ENCODE data around the gene MT1B. TPM values are rescaled to one million over a fixed set of nuclear protein-coding genes. Genes with fewer than 3 reads are reported as not detected.
"Not testable (repeated sequence)": the region's sequence is repeated elsewhere in the genome, so short reads cannot be mapped to it uniquely, and the experiment has no call there.

The MT1B gene
- total RNA-seq, 2 experiments from 2014 or later, result not detected

- H3K4me1 Mint-ChIP-seq, result peaks cover 56% of the 10 kb centered on the region
- peak overlapping the region; percentile 93 for H3K4me3 Mint-ChIP-seq
- H3K27me3 Mint-ChIP-seq, result no peaks in the 10 kb centered on the region
- H3K27ac Mint-ChIP-seq, result peak overlapping the region; percentile 78
- POLR2A ChIA-PET, result interaction anchor here (1.2 to 7.4 kb wide), 6 partner anchors 15 to 322 kb away, joined by 3 to 96 read pairs (median 4); partner anchors contain the start of genes HERPUD1, MT1E and MT1X
- H3K9me3 Mint-ChIP-seq, result no peaks in the 10 kb centered on the region
- DNase-seq, result peak; percentile 54
- H3K36me3 Mint-ChIP-seq (ENCODE audit: low read depth), result no peaks in the 10 kb centered on the region
- CTCF ChIA-PET, result interaction anchor here (0.9 to 3.4 kb wide), 6 partner anchors 9 to 92 kb away, joined by 3 to 12 read pairs (median 8); partner anchors contain the start of genes MT1E and MT1X
These were observed 41.6 kb upstream of the MT1B start for GRCh38 chr16:56610017-56610608.

- peaks cover 58% of the 10 kb centered on the region for H3K4me1 Mint-ChIP-seq
- H3K4me3 Mint-ChIP-seq, result peak overlapping the region; percentile 12
- no peaks in the 10 kb centered on the region for H3K27me3 Mint-ChIP-seq
- ChIA-PET CTCF (interaction anchor here (1.7 to 3.4 kb wide), 3 partner anchors 10 to 92 kb away, joined by 9 to 11 read pairs (median 10); no protein-coding TSS in a partner anchor), POLR2A (interaction anchor here (1.2 to 7.4 kb wide), 5 partner anchors 15 to 113 kb away, joined by 3 to 96 read pairs (median 5); partner anchors contain the start of genes MT1E and MT1X)
- peak overlapping the region; percentile 24 for H3K27ac Mint-ChIP-seq
- DNase-seq, result no peak
- no peaks in the 10 kb centered on the region for H3K9me3 Mint-ChIP-seq
- no peaks in the 10 kb centered on the region for H3K36me3 Mint-ChIP-seq (ENCODE audit: low read depth)
These were observed 41.0 kb upstream of the MT1B start for GRCh38 chr16:56610609-56611111.

GRCh38 chr16:56611281-56611833 lies 40.3 kb upstream of the MT1B start:
- CTCF ChIA-PET, result interaction anchor here (1.7 to 3.4 kb wide), 4 partner anchors 10 to 91 kb away, joined by 8 to 11 read pairs (median 10); partner anchors contain the start of gene MT1E
- no peak for DNase-seq
- H3K9me3 Mint-ChIP-seq, result no peaks in the 10 kb centered on the region
- H3K27ac Mint-ChIP-seq, result no peak overlapping the region
- H3K4me3 Mint-ChIP-seq, result no peak overlapping the region
- no peaks in the 10 kb centered on the region for H3K36me3 Mint-ChIP-seq (ENCODE audit: low read depth)
- POLR2A ChIA-PET, result interaction anchor here (1.8 to 7.4 kb wide), 3 partner anchors 14 to 71 kb away, joined by 5 to 96 read pairs (median 17); partner anchors contain the start of genes MT1E and MT1X
- peaks cover under 1% of the 10 kb centered on the region for H3K27me3 Mint-ChIP-seq
- peaks cover 58% of the 10 kb centered on the region for H3K4me1 Mint-ChIP-seq

- no peak for DNase-seq
- H3K4me3 Mint-ChIP-seq, result no peak overlapping the region
- peaks cover 19% of the 10 kb centered on the region for H3K27me3 Mint-ChIP-seq
- peaks cover 53% of the 10 kb centered on the region for H3K4me1 Mint-ChIP-seq
- H3K27ac Mint-ChIP-seq, result no peak overlapping the region
- H3K9me3 Mint-ChIP-seq, result no peaks in the 10 kb centered on the region
- CTCF ChIA-PET, result interaction anchor here (1.2 to 2.6 kb wide), 3 partner anchors 12 to 37 kb away, joined by 4 to 8 read pairs (median 4); partner anchors contain the start of gene MT1E
- POLR2A ChIA-PET, result interaction anchor here (3.1 to 4.1 kb wide), 2 partner anchors 12 to 69 kb away, joined by 12 to 17 read pairs; partner anchors contain the start of genes MT1E and MT1X
- H3K36me3 Mint-ChIP-seq (ENCODE audit: low read depth), result no peaks in the 10 kb centered on the region
These were observed 38.0 kb upstream of the MT1B start for GRCh38 chr16:56613706-56614105.

GRCh38 chr16:56614549-56614991 lies 37.1 kb upstream of the MT1B start:
- H3K36me3 Mint-ChIP-seq (ENCODE audit: low read depth), result no peaks in the 10 kb centered on the region
- no peak overlapping the region for H3K4me3 Mint-ChIP-seq
- H3K27me3 Mint-ChIP-seq, result peaks cover 26% of the 10 kb centered on the region
- H3K27ac Mint-ChIP-seq, result no peak overlapping the region
- CTCF ChIA-PET, result no interaction called here
- H3K4me1 Mint-ChIP-seq, result peaks cover 45% of the 10 kb centered on the region
- POLR2A ChIA-PET, result interaction anchor here (3.1 kb wide), 1 partner anchor 11 kb away, joined by 12 read pairs; the partner anchor contains the start of gene MT1E
- no peaks in the 10 kb centered on the region for H3K9me3 Mint-ChIP-seq
- DNase-seq, result no peak

- H3K9me3 Mint-ChIP-seq, result no peaks in the 10 kb centered on the region
- H3K36me3 Mint-ChIP-seq (ENCODE audit: low read depth), result no peaks in the 10 kb centered on the region
- DNase-seq, result no peak
- POLR2A ChIA-PET, result interaction anchor here (3.1 kb wide), 1 partner anchor 10 kb away, joined by 12 read pairs; the partner anchor contains the start of gene MT1E
- no peak overlapping the region for H3K27ac Mint-ChIP-seq
- peaks cover 38% of the 10 kb centered on the region for H3K4me1 Mint-ChIP-seq
- CTCF ChIA-PET, result no interaction called here
- no peak overlapping the region for H3K4me3 Mint-ChIP-seq
- peaks cover 30% of the 10 kb centered on the region for H3K27me3 Mint-ChIP-seq
These were observed 36.3 kb upstream of the MT1B start for GRCh38 chr16:56615353-56615752.

- CTCF ChIA-PET, result no interaction called here
- peaks cover 31% of the 10 kb centered on the region for H3K27me3 Mint-ChIP-seq
- H3K4me3 Mint-ChIP-seq, result no peak overlapping the region
- POLR2A ChIA-PET, result interaction anchor here (0.9 to 1.4 kb wide), 2 partner anchors 10 to 14 kb away, joined by 3 to 5 read pairs; no protein-coding TSS in a partner anchor
- no peaks in the 10 kb centered on the region for H3K36me3 Mint-ChIP-seq (ENCODE audit: low read depth)
- no peak for DNase-seq
- no peaks in the 10 kb centered on the region for H3K9me3 Mint-ChIP-seq
- H3K27ac Mint-ChIP-seq, result no peak overlapping the region
- peaks cover 28% of the 10 kb centered on the region for H3K4me1 Mint-ChIP-seq
These were observed 35.0 kb upstream of the MT1B start for GRCh38 chr16:56616608-56617211.

- Mint-ChIP-seq H3K9me3 (no peaks in the 10 kb centered on the region), H3K36me3 (ENCODE audit: low read depth) (no peaks in the 10 kb centered on the region), H3K4me3 (peak overlapping the region; percentile 6), H3K27ac (no peak overlapping the region), H3K4me1 (peaks cover 27% of the 10 kb centered on the region), H3K27me3 (peaks cover 32% of the 10 kb centered on the region)
- ChIA-PET POLR2A (interaction anchor here (0.9 to 1.5 kb wide), 3 partner anchors 9 to 13 kb away, joined by 3 to 6 read pairs (median 5); partner anchors contain the start of gene MT2A), CTCF (interaction anchor here (1.2 kb wide), 1 partner anchor 9 kb away, joined by 3 read pairs; the partner anchor contains the start of gene MT2A)
- DNase-seq, result peak; percentile 66
These were observed 34.2 kb upstream of the MT1B start for GRCh38 chr16:56617212-56618085.

GRCh38 chr16:56618138-56618537 lies 33.5 kb upstream of the MT1B start:
- CTCF ChIA-PET, result interaction anchor here (1.2 kb wide), 1 partner anchor 10 kb away, joined by 3 read pairs; the partner anchor contains the start of gene MT2A
- peaks cover 26% of the 10 kb centered on the region for H3K4me1 Mint-ChIP-seq
- POLR2A ChIA-PET, result interaction anchor here (1.5 kb wide), 1 partner anchor 10 kb away, joined by 6 read pairs; the partner anchor contains the start of gene MT2A
- H3K36me3 Mint-ChIP-seq (ENCODE audit: low read depth), result no peaks in the 10 kb centered on the region
- H3K27me3 Mint-ChIP-seq, result peaks cover 33% of the 10 kb centered on the region
- no peak overlapping the region for H3K27ac Mint-ChIP-seq
- H3K9me3 Mint-ChIP-seq, result no peaks in the 10 kb centered on the region
- H3K4me3 Mint-ChIP-seq, result no peak overlapping the region
- DNase-seq, result no peak

- DNase-seq, result no peak
- Mint-ChIP-seq H3K9me3 (no peaks in the 10 kb centered on the region), H3K36me3 (ENCODE audit: low read depth) (no peaks in the 10 kb centered on the region), H3K27me3 (peaks cover 46% of the 10 kb centered on the region), H3K4me3 (no peak overlapping the region), H3K27ac (no peak overlapping the region), H3K4me1 (peaks cover 19% of the 10 kb centered on the region)
- ChIA-PET POLR2A (no interaction called here), CTCF (interaction anchor here (0.7 kb wide), 2 partner anchors 101 to 161 kb away, joined by 4 to 6 read pairs; no protein-coding TSS in a partner anchor)
These were observed 31.3 kb upstream of the MT1B start for GRCh38 chr16:56620339-56620897.

- POLR2A ChIA-PET; H3K36me3 Mint-ChIP-seq (ENCODE audit: low read depth); H3K9me3 Mint-ChIP-seq; DNase-seq; H3K27ac Mint-ChIP-seq; H3K4me3 Mint-ChIP-seq: not testable (repeated sequence)
- CTCF ChIA-PET, result interaction anchor here (2.6 kb wide), 1 partner anchor 21 kb away, joined by 14 read pairs; no protein-coding TSS in a partner anchor
- peaks cover 21% of the 10 kb centered on the region for H3K4me1 Mint-ChIP-seq
- H3K27me3 Mint-ChIP-seq, result peaks cover 53% of the 10 kb centered on the region
These were observed 29.8 kb upstream of the MT1B start for GRCh38 chr16:56621665-56622445.
